ENCODE data around the gene GSG1. TPM values are rescaled to one million over a fixed set of nuclear protein-coding genes. Genes with fewer than 3 reads are reported as not detected.

GSG1 gene
- polyA plus RNA-seq, 10 donors: 6.8 to 18.5 (median 8.8) TPM

GRCh38 chr12:13121568-13121967 lies 18.1 kb upstream of the GSG1 start:
- DNase-seq: no peak

- DNase-seq: no peak
Observed at GRCh38 chr12:13120413-13120812, 16.9 kb upstream of the GSG1 start.

- DNase-seq: no peak
Observed at GRCh38 chr12:13119826-13120225, 16.4 kb upstream of the GSG1 start.

- DNase-seq: peak in 1 of 3 donors; percentile 31
Observed at GRCh38 chr12:13117029-13117428, 13.6 kb upstream of the GSG1 start.

- peak in 1 of 3 donors; percentile 62 for DNase-seq
Observed at GRCh38 chr12:13116259-13116658, 12.8 kb upstream of the GSG1 start.

GRCh38 chr12:13114251-13115052 lies 11.0 kb upstream of the GSG1 start:
- DNase-seq: peak in 1 of 3 donors; percentile 54

- no peak for DNase-seq
Observed at GRCh38 chr12:13112968-13113367, 9.5 kb upstream of the GSG1 start.

GRCh38 chr12:13106666-13107065 lies 3.2 kb upstream of the GSG1 start:
- DNase-seq: no peak

- DNase-seq: no peak
Observed at GRCh38 chr12:13105781-13106180, 2.3 kb upstream of the GSG1 start.

- no peak for DNase-seq
Observed at GRCh38 chr12:13104409-13104808, 942 bp upstream of the GSG1 start.

GRCh38 chr12:13102461-13103195 lies 839 bp downstream of the GSG1 start:
- DNase-seq: peak in 2 of 3 donors; percentile 27 to 62

- DNase-seq: peak in 1 of 3 donors; percentile 50
Observed at GRCh38 chr12:13101821-13102375, 1.6 kb downstream of the GSG1 start.

GRCh38 chr12:13100882-13101769 lies 2.3 kb downstream of the GSG1 start:
- DNase-seq: peak; percentile 89 to 96 (median 93)

- no peak for DNase-seq
Observed at GRCh38 chr12:13100605-13100881, 2.9 kb downstream of the GSG1 start.

- DNase-seq: peak in 2 of 3 donors; percentile 25 to 59
Observed at GRCh38 chr12:13099844-13100604, 3.4 kb downstream of the GSG1 start.

GRCh38 chr12:13099066-13099843 lies 4.2 kb downstream of the GSG1 start:
- peak in 1 of 3 donors; percentile 37 for DNase-seq

GRCh38 chr12:13097491-13098011 lies 5.9 kb downstream of the GSG1 start:
- peak; percentile 64 to 91 (median 82) for DNase-seq

GRCh38 chr12:13095266-13095995 lies 8.0 kb downstream of the GSG1 start:
- DNase-seq: no peak

- DNase-seq: peak in 1 of 3 donors; percentile 33
Observed at GRCh38 chr12:13094367-13094766, 9.1 kb downstream of the GSG1 start.

Measured in muscle of back (tissue), 11 donors.